ENCODE measurements around the gene PDIA6.

Gene PDIA6

DNA sequence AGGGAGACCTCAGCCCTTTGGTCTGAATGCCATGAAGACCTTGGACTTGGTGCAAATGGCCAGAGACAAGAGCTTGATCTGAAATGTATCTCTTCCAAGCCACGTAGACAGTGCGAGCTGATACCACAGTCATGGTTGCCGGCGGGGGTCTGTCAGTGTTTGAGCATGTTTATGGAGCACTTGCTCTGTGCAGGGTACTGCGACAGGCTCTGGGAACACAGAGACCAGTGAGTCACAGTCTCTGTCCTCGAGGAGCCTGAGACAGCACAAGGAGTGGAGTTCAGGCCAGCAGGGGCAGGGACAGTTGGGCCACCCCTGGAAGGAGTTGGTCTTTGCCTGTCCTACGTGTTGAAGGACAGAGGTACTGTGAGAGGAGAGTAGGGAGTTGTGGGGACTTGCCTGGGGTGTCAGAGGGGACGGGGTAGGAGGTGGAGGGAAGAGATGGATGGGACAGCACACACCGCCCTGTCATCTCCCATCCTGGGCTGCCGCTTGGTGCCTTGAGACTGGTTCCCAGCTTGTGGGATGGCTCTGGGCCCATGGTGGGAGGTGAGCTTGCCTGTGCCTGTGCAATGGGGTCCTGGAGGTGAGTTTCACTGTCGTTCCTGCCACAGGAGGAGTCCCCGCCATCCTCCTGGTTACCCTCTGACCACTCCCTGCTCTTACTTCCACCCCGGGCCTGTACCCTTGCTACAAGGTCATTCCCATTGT is 51.6 kb downstream of the PDIA6 start:
- DNase-seq: no peak

DNA sequence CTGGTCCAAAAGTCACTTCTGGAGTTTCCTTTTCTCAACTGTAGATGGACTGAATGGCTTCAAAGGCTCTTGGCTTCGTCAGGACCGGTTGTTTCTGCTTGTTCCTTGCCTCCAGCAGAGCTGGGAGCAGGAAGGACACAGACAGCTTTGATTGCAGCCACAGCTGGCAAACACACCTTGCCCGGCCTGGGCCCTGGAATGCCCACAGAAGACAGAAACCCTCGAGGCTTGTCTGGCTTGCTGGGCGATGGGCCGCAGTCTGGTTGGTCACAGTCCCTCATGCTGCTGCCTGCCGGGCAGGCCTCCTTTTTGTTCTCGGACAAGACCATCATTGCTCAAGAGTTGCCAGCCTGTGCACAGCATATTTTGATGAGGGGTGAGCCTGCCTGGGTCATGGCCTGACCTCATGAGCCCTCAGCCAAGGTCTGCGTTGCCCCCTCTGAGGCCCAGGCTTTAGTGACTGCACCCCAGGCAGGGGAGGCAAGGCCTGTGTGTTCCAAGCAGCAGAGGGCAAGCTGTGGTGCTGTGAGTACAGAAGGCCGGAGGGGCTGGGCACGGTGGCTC is 53.4 kb downstream of the PDIA6 start:
- no peak for DNase-seq

DNA sequence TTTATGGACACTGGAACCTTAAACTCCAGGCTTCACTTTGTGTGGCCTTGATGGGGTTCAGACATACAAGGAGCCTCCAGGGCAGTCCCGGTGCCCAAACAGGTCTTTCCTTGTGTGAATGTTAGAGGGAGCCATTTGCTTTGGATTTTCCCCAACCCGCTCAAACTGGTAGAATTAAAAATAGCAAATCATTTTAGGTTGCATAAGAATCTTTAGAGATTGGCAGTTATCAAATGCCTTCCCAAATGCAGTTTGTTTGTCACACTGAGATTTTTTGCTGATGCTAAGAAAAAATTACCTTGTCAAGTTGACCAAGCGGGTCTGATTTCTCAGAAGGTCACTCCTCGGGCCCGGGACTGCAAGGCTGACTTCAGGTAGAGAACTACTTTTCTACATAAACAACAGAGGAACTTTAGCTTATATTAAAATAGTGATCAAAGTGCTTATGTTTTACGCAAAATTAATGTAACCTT is 54.7 kb downstream of the PDIA6 start:
- DNase-seq: no peak

DNA sequence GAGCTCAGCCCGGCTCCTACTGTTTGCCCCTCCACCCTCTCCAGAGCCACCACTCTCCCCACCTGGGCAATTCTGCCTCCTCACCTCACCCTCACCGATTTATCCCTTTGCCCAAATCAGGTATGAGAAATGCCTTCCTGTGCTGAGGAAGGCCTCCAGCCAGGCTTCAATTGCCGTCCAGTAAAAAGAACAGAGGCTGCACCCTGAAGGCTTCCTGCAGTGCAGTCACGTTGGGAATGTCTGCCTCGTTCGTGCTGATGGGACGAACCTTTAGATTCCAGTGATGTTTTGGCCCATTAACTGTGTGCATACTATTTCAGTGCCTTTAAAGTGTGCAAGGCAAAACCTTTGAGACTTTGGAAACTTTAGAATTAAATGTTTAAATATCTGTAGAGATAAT is 57.0 kb downstream of the PDIA6 start:
- DNase-seq: no peak

DNA sequence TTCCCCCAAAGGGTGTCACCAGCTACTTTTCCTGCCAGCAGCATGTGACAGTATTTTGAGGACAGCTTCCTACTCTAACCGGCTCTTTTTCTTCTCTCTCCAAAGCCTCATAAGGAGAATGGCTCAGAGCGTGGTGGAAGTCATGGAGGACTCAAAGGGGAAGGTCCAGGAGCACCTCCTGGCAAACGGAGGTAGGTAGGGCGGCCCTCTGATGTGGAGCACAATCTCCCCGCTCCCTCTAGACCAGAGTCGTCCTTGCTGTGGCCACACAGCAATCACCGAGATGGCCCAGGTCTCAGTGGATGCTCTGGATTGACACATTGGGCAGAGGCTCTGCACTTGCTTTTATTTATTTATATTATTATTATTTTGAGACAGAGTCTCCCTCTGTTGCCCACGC is 58.7 kb downstream of the PDIA6 start:
- DNase-seq: no peak

DNA sequence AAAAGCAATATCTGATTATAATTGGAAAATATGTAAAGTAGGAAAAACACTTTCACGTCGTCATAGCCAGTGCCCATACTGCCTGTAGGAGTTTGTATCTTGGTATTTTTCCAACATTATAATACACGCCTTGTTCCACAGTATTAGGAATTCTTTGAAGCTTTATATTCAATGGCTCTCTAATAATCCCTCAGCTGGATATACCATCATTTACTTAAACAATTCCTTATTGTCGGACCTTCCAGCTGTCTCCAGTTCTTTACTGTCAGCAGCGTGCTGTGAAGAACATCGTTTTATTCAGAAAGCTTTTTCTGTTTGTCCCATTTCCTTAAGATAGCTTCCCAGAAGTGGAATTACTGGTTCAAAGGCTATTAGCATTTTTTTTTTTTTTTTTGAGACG is 59.4 kb downstream of the PDIA6 start:
- DNase-seq: no peak

DNA sequence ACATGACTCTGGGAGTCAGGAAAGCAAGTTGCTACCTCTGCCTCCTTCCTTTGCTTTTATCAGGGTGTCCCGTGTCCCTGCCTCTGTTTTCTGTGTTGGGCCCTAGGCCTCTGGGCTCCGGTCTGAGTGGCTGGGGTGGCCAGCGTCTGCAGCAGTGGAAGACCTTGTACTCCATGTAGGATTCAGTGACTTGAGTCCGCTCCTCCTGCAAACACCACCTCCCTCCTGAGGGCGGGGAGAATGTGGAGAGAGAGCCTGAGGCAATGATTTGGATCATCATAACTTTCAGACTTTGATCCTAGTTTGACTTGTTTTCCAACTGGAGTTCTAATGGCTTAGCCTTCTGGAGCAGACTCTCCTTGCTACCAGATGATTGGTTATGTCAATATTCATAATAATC is 60.3 kb downstream of the PDIA6 start:
- DNase-seq: no peak

DNA sequence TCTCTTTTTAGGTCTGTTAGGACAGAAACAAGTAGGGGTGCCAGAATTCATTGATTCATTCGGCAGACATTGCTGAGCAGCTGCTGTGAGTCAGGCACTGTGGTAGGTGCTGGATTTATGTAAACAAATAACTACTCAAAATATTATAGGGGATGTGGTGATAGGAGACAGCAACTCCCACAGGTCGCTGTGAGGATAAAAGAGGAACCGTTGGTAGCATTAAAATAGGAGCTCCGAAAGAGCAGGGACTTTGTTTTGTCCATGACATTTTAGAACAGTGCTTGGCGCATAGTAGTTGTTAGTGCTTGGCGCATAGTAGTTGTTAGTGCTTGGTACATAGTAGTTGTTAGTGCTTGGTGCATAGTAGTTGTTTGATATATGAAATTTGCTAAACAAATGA is 62.0 kb downstream of the PDIA6 start:
- no peak for DNase-seq

DNA sequence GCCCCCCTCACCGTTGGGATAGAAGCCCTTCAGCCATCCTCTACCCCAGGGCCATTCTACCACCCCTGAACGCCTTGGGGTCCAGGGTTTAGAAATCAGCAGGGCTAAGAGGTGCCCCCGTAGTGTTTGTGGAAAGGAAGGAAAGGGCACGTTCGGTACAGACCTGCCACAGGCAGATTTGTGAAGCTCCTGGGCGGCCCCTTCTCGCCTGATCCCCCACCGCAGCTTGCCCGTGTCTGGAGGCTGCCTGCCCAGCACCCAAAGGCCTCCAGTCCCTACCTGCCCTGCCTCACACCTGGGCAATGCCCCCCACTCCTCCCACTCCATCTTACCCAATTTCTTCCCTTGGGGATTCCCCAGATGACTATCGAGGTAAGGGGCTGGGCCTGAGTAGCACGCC is 69.9 kb downstream of the PDIA6 start:
- DNase-seq: no peak

DNA sequence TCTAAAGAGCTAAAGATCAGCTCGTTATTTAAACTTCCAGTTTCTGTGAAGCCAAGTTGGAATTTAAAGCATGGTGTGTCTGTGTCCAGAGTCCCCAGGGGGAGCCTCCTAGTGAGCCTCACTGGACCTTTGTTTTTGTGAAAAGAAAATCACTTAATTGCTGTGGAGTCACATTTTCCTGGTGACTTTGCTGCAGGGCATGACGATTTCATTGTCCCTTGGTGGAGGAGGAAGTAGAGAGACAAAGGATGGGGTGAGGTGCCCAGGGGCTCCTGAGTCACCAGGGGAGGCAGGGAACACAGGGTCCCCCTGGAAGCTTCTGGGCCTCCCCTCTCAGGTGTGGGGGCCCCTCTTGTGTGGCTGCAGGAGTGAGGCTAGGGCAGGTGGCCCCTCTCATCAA is 71.4 kb downstream of the PDIA6 start:
- DNase-seq: no peak

DNA sequence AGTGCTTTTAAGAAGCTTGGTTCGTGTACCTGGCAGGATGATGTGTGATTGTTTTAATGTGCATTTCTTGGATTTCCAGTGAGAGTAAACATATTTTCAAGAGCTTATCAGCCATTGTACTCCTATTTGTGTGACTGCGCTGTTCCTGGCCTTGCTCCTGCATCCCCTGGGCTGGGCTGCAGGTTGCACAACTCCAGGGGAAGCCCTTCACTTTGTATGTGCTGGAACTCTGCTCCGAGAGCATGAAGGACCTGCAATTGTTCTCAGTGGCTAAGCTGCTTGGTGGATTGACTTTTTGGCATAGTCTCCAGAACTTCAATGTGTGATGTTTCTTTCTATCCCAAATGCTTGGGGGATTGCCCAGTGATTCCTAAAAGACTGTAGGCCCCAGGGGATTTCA is 72.4 kb downstream of the PDIA6 start:
- DNase-seq: no peak

DNA sequence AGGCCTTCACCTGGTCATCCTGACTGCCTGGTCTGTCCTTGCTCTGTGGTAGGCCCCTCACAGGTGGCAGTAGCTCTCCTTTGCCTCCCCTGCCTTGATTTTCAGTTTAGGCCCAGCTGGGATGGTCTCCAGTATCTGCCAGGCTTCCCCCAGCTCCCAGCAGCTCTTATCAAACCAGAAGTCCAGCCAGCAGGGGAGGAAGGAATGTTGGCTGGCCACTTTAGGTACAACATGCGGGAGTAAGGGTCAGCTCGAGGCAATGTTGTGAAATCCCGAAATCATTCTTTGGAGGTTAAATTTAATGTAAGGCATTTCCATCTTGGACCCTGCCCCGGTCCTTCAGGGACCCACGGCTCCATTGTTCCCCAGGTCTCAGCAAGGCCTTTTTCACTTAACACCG is 74.4 kb downstream of the PDIA6 start:
- DNase-seq: no peak

DNA sequence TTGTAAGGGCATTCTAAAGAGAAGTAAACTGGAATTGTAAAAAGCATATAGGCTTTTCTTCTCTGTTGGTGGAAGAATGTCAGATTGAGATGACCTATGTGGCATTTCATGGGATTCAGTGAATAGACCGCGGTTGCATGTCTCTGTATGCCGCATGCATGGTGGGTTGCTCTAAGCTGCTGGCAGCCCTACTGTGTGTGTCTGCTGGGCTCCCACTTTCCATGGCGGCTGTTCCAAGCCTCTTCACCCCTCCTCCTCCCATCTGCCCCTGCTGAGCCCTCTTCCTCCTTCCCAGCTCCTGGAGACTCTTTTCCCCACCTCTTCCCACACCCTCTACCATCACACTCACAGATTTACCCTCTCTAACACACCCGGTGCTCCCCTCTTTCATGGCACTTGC is 78.6 kb downstream of the PDIA6 start:
- DNase-seq: no peak

DNA sequence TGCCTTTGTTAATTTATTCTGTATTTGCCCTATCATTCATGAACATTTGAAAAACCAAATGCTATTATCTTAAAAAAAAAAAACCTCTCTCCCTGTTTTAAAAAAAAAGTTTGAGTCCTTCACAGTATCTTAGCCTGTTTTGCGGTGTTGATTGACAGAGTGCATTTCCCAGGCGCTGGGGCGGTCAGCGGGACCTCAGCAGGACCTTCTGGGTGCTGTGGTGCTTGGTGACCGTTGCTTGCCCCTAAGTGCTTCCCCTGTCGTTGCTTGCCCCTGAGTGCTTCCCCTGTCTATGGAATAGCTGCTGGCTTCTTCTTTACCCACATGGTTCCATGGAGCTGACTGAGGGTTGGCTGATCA is 79.0 kb downstream of the PDIA6 start:
- DNase-seq: no peak
